Stimulated activated CD4-positive, alpha-beta T cell treated with anti-CD3 and anti-CD28 coated beads, Interleukin-12 subunit alpha, Interleukin-12 subunit beta, amount 100 ng/mL, for 48 hours (primary cell): ENCODE results near the gene YPEL1.
A peak's percentile ranks its signal among the peaks of the same experiment; 100 is the strongest.
"Not testable (repeated sequence)": the region's sequence is repeated elsewhere in the genome, so short reads cannot be mapped to it uniquely, and the experiment has no call there.

Experiments
- DNase-seq, 3 donors: peaks; one replicate each; pipeline ENCODE4 v3.0.0-alpha.2; 2020; ENCODE audit warnings: low read depth in 2 of 3, low spot score in 1 of 3

The YPEL1 gene

GRCh38 chr22:21724496-21724895 is 11.1 kb downstream of the YPEL1 start:
- not testable (repeated sequence) for DNase-seq

GRCh38 chr22:21721195-21721852 is 14.3 kb downstream of the YPEL1 start:
- not testable (repeated sequence) for DNase-seq

GRCh38 chr22:21720191-21720859 is 15.3 kb downstream of the YPEL1 start:
- not testable (repeated sequence) for DNase-seq

GRCh38 chr22:21719024-21719423 is 16.6 kb downstream of the YPEL1 start:
- no peak for DNase-seq

- no peak for DNase-seq
Measured at GRCh38 chr22:21718499-21718898, 17.1 kb downstream of the YPEL1 start.

GRCh38 chr22:21716395-21717122 is 19.0 kb downstream of the YPEL1 start:
- DNase-seq = not testable (repeated sequence)

- DNase-seq = no peak
Measured at GRCh38 chr22:21714786-21715185, 20.8 kb downstream of the YPEL1 start.

- DNase-seq = no peak
Measured at GRCh38 chr22:21714059-21714770, 21.4 kb downstream of the YPEL1 start.

GRCh38 chr22:21713428-21714058 is 22.1 kb downstream of the YPEL1 start:
- no peak for DNase-seq

- peak in 2 of 3 donors; percentile 45 to 57 for DNase-seq
Measured at GRCh38 chr22:21712751-21713427, 22.7 kb downstream of the YPEL1 start.

GRCh38 chr22:21711851-21712250 is 23.7 kb downstream of the YPEL1 start:
- DNase-seq = no peak

GRCh38 chr22:21710156-21710555 is 25.4 kb downstream of the YPEL1 start:
- DNase-seq = no peak

- DNase-seq = no peak
Measured at GRCh38 chr22:21709688-21710087, 25.9 kb downstream of the YPEL1 start.

- DNase-seq = no peak
Measured at GRCh38 chr22:21708960-21709359, 26.6 kb downstream of the YPEL1 start.

GRCh38 chr22:21707677-21708076 is 27.9 kb downstream of the YPEL1 start:
- no peak for DNase-seq

- no peak for DNase-seq
Measured at GRCh38 chr22:21703684-21704316, 31.8 kb downstream of the YPEL1 start.

- no peak for DNase-seq
Measured at GRCh38 chr22:21702700-21703683, 32.6 kb downstream of the YPEL1 start.

- DNase-seq = no peak
Measured at GRCh38 chr22:21702094-21702493, 33.5 kb downstream of the YPEL1 start.
